ENCODE results near the gene SANBR. TPM values are rescaled to one million over a fixed set of nuclear protein-coding genes. Genes with fewer than 3 reads are reported as not detected.
A peak's percentile ranks its signal among the peaks of the same experiment; 100 is the strongest.

Gene SANBR
- total and polyA plus RNA-seq, 2 of the 13 experiments (the other 11 are each of a cell fraction or from before 2014, with no cell fraction given): 9.8 to 20.9 TPM

DNA sequence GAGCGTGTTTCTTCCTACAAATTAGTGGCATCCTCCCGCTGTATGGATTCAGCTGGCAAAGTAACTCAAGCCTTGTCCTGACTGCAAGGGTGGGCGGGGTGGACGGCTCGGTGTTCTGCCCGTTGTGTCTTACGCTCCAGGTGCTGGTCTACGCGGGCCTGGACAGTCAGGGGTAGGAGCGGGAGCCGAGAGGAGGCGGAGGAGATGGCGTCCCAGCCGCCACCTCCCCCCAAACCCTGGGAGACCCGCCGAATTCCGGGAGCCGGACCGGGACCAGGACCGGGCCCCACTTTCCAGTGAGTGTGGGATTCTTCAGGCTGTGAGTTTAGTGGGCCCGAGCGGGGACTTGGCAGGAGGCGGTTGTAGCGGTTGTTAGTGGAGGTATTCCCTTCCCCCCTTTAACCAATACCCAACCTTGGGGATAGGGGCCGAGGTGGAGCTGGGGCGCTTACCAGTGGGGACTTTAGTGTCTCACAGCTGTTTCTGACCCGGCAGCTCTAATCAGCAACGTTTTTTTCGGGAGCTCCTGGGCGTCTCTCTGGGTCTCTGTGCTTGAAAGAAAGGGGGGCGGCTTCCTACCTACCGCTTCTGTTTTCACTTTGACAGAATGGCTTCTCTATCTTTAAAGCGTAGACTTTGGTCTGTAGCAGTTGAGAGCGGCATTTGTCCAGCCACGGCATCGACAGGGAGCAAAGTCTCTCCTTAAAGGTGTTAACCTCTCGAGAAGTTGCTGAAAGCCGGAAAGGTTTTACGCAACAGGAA is 47.9 kb upstream of the SANBR start, which contains the start of the genes PEX13 and PUS10 (continued):
- TF ChIP-seq, protein P1, sequence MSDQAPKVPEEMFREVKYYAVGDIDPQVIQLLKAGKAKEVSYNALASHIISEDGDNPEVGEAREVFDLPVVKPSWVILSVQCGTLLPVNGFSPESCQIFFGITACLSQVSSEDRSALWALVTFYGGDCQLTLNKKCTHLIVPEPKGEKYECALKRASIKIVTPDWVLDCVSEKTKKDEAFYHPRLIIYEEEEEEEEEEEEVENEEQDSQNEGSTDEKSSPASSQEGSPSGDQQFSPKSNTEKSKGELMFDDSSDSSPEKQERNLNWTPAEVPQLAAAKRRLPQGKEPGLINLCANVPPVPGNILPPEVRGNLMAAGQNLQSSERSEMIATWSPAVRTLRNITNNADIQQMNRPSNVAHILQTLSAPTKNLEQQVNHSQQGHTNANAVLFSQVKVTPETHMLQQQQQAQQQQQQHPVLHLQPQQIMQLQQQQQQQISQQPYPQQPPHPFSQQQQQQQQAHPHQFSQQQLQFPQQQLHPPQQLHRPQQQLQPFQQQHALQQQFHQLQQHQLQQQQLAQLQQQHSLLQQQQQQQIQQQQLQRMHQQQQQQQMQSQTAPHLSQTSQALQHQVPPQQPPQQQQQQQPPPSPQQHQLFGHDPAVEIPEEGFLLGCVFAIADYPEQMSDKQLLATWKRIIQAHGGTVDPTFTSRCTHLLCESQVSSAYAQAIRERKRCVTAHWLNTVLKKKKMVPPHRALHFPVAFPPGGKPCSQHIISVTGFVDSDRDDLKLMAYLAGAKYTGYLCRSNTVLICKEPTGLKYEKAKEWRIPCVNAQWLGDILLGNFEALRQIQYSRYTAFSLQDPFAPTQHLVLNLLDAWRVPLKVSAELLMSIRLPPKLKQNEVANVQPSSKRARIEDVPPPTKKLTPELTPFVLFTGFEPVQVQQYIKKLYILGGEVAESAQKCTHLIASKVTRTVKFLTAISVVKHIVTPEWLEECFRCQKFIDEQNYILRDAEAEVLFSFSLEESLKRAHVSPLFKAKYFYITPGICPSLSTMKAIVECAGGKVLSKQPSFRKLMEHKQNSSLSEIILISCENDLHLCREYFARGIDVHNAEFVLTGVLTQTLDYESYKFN (CRISPR knock-in tag; conservative IDR thresholded peaks at IDR 0.05): peak; percentile 99
- peak; percentile 92 for TF ChIP-seq IRF2 (CRISPR knock-in tag; IDR thresholded peaks at IDR 0.05)
- no peak for TF ChIP-seq ZNF598 (CRISPR knock-in tag; IDR thresholded peaks at IDR 0.05; ENCODE audit: borderline replicate concordance)
- TF ChIP-seq, protein P2, sequence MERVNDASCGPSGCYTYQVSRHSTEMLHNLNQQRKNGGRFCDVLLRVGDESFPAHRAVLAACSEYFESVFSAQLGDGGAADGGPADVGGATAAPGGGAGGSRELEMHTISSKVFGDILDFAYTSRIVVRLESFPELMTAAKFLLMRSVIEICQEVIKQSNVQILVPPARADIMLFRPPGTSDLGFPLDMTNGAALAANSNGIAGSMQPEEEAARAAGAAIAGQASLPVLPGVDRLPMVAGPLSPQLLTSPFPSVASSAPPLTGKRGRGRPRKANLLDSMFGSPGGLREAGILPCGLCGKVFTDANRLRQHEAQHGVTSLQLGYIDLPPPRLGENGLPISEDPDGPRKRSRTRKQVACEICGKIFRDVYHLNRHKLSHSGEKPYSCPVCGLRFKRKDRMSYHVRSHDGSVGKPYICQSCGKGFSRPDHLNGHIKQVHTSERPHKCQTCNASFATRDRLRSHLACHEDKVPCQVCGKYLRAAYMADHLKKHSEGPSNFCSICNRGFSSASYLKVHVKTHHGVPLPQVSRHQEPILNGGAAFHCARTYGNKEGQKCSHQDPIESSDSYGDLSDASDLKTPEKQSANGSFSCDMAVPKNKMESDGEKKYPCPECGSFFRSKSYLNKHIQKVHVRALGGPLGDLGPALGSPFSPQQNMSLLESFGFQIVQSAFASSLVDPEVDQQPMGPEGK (CRISPR knock-in tag; IDR thresholded peaks at IDR 0.05): 0 out of 2 replicates have a peak, but pooled peaks have one; percentile 60
- no peak; the same call in 1 of the 2 replicates for TF ChIP-seq ZSCAN22 (CRISPR knock-in tag; IDR thresholded peaks at IDR 0.05)
- peak; percentile 91 for TF ChIP-seq ZNF121 (CRISPR knock-in tag; IDR thresholded peaks at IDR 0.05)
- TF ChIP-seq HCFC1 (IDR thresholded peaks at IDR 0.05; ENCODE audit: low read depth, low read length): peak; percentile 35
- TF ChIP-seq, protein P3, sequence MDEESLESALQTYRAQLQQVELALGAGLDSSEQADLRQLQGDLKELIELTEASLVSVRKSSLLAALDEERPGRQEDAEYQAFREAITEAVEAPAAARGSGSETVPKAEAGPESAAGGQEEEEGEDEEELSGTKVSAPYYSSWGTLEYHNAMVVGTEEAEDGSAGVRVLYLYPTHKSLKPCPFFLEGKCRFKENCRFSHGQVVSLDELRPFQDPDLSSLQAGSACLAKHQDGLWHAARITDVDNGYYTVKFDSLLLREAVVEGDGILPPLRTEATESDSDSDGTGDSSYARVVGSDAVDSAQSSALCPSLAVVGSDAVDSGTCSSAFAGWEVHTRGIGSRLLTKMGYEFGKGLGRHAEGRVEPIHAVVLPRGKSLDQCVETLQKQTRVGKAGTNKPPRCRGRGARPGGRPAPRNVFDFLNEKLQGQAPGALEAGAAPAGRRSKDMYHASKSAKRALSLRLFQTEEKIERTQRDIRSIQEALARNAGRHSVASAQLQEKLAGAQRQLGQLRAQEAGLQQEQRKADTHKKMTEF (CRISPR knock-in tag; IDR thresholded peaks at IDR 0.05): peak; percentile 85; the same call in 1 of the 2 replicates
- TF ChIP-seq ZNF33B (CRISPR knock-in tag; IDR thresholded peaks at IDR 0.05): 0 out of 2 replicates have a peak, but pooled peaks have one; percentile 10
- peak; percentile 88 for TF ChIP-seq TGIF2 (CRISPR knock-in tag; IDR thresholded peaks at IDR 0.05)
- TF ChIP-seq, protein P4, sequence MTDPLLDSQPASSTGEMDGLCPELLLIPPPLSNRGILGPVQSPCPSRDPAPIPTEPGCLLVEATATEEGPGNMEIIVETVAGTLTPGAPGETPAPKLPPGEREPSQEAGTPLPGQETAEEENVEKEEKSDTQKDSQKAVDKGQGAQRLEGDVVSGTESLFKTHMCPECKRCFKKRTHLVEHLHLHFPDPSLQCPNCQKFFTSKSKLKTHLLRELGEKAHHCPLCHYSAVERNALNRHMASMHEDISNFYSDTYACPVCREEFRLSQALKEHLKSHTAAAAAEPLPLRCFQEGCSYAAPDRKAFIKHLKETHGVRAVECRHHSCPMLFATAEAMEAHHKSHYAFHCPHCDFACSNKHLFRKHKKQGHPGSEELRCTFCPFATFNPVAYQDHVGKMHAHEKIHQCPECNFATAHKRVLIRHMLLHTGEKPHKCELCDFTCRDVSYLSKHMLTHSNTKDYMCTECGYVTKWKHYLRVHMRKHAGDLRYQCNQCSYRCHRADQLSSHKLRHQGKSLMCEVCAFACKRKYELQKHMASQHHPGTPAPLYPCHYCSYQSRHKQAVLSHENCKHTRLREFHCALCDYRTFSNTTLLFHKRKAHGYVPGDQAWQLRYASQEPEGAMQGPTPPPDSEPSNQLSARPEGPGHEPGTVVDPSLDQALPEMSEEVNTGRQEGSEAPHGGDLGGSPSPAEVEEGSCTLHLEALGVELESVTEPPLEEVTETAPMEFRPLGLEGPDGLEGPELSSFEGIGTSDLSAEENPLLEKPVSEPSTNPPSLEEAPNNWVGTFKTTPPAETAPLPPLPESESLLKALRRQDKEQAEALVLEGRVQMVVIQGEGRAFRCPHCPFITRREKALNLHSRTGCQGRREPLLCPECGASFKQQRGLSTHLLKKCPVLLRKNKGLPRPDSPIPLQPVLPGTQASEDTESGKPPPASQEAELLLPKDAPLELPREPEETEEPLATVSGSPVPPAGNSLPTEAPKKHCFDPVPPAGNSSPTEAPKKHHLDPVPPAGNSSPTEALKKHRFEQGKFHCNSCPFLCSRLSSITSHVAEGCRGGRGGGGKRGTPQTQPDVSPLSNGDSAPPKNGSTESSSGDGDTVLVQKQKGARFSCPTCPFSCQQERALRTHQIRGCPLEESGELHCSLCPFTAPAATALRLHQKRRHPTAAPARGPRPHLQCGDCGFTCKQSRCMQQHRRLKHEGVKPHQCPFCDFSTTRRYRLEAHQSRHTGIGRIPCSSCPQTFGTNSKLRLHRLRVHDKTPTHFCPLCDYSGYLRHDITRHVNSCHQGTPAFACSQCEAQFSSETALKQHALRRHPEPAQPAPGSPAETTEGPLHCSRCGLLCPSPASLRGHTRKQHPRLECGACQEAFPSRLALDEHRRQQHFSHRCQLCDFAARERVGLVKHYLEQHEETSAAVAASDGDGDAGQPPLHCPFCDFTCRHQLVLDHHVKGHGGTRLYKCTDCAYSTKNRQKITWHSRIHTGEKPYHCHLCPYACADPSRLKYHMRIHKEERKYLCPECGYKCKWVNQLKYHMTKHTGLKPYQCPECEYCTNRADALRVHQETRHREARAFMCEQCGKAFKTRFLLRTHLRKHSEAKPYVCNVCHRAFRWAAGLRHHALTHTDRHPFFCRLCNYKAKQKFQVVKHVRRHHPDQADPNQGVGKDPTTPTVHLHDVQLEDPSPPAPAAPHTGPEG (CRISPR knock-in tag; IDR thresholded peaks at IDR 0.05): peak; percentile 82
- 0 out of 2 replicates have a peak, but pooled peaks have one; percentile 9 for TF ChIP-seq JUNB (CRISPR knock-in tag; IDR thresholded peaks at IDR 0.05; ENCODE audit: borderline replicate concordance)
- peak; percentile 93 for TF ChIP-seq NR2F6 (IDR thresholded peaks at IDR 0.05)
- peak; percentile 90 for TF ChIP-seq NR2F6 (CRISPR knock-in tag; IDR thresholded peaks at IDR 0.05)
